Right ventricle myocardium superior (tissue), 1 donor: ENCODE results near the gene CARMIL3. TPM values are rescaled to one million over a fixed set of nuclear protein-coding genes. Genes with fewer than 3 reads are reported as not detected.
"Not testable (repeated sequence)": the region's sequence is repeated elsewhere in the genome, so short reads cannot be mapped to it uniquely, and the experiment has no call there.

Source experiments
- ATAC-seq: fragments of 200-7000 bp; cut with Tn5 transposase; one replicate; pipeline ENCODE4 v1.9.1; 2020; ENCODE audit warnings: mild to moderate bottlenecking; ENCODE audit not compliant: poor library complexity
- DNase-seq: peaks from one replicate; pipeline ENCODE4 v3.0.0-alpha.2; 2020
- intact Hi-C: fragments of 100-400 bp; cut with DNase I; formaldehyde crosslinking; loops from one replicate; pipeline ENCODE4 v1.11.2; 2022
- long read RNA-seq: library from polyadenylated mRNA; unstranded; transcript quantifications from one replicate; pipeline ENCODE4 v2.0.0, GENCODE V29; 2021
- total RNA-seq: library from RNA; stranded (reverse); fragmentation: NEBNext Ultra II Directional; extraction: Animal tissue kit (Norgen Biotek cat#: 25700); gene quantifications from one replicate; pipeline ENCODE4 v1.2.1, GENCODE V29; 2021
- donor health status: DM: no; HTN: yes; CAD: no; lungs with severe emphysema.

Gene CARMIL3
- total RNA-seq: 0.08 TPM
- long read RNA-seq, partial matches to known transcripts: 0 of 1 reads
- long read RNA-seq, other reads (novel, unspliced or antisense): 1 of 1 reads

DNA sequence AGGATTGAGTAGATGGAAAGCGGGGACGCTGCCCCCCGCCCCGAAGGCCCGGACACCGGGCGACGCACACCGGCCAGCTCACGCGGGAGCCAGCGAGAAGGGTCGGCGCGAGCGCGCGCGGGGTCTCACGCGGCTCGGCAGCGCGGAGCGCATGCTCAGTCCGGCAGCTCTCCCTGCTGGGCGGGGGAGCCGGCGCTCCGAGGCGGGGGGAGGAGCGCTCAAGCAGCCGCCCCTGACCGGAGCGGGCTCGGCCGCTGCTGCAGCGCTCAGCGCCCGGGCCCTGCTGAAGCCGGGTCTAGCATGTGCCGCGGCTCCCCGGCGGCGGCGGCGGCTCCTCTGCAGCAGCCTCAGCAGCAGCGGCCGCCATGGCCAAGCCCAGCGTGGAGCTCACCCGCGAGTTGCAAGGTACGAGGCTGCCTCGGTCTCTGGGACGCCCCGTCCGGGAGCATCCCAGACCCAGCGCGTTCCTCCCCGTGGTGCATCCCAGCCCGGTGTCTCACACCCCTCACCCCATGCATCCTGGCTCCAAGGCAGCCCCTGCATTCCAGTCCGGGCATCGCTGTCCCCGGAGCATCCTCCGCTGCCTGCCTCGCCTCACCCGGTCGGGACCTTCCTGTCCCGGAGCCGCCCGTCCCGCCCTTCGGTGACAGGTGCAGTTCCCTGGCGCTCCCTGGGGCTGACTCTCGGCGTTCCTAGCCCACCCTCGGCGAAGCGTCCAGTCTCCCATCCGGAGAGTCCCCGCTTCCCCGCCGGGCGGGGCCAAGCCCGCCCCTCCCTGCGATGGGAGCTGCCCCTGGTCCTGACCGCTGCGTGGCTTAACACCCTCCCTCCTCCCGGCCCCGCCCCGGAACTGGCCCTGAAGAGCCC lies at the start of gene CARMIL3:
Gene CARMIL3, plus strand, starts transcription at position 221 of the 867 bp plus-strand sequence. Its CDS starts 145 bp downstream, at position 366.
- DNase-seq (peak; percentile 80), ATAC-seq (peak; percentile 96)
- intact Hi-C loops: no loop called here

- DNase-seq, intact Hi-C loops: not testable (repeated sequence)
- peak; percentile 54 for ATAC-seq
Measured at GRCh38 chr14:24006471-24006816, 45.4 kb upstream of the CARMIL3 start.

DNA sequence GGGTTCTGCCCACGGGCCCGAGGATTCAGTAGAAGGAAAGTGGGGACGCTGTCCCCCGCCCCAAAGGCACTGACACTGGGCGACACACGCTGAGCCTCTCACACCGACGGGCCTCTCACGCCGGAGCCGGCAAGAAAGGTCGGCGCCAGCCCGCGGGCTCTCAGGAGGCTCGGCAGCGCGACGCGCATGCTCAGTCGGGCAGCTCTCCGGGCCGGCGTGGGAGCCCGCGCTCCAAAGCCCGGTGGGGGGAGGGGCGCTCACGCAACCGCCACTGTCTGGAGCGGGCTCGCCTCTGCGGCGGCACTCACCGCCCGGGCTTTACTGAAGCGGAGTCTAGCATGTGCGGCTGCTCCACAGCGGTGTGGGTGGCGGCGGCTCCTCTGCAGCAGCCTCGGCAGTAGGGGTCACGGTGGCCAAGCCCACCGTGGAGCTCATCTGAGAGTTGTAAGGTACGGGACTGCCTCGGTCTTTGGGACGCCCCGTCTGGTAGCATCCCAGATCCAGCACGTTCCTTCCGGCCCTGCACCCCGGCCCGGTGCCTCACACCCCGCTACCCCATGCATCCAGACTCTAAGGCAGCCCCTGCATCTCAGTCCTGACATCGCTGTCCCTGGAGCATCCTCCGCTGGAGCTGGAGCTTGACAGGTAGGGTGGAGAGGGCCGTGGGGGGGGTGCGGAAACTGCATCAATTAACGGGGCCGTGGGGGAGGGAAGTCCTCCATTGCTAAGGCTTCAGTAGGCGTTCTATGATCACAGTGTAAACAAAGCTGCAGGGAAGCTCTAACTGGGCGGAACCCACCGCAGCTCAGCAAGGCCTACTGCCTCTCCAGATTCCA lies 44.8 kb upstream of the CARMIL3 start:
- intact Hi-C loops: not testable (repeated sequence)
- DNase-seq (peak; percentile 80), ATAC-seq (peak; percentile 97)

DNA sequence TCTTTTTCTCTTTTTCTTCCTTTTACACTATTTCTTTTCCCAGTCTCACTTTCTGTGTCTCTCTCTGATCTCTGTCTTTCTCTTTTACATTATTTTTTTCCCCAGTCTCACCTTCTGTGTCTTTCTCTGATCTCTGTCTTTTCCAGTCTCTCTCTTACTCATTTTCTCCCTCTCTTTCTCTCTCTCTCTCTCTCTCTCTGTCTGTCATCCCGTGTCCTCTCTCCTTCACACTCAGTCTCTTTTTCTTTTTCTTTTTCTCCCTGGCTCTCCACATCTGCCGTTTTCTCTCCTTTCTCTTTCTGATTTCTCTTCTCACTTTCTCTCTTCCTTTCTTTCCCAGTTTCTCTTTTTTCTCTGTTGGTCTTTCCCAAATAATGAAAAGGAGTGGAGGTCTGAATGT lies 40.8 kb upstream of the CARMIL3 start:
- no peak for ATAC-seq

GRCh38 chr14:24012726-24013273 lies 39.0 kb upstream of the CARMIL3 start:
- intact Hi-C loops, ATAC-seq, DNase-seq: not testable (repeated sequence)

More for the DNA sequence above, 40.8 kb upstream of the CARMIL3 start:
- intact Hi-C loops: no loop called here
- no peak for DNase-seq

- ATAC-seq: peak; percentile 89
- DNase-seq: no peak
- intact Hi-C loops: loop anchor here (2.0 kb wide), 1 partner anchor 77 kb away; no protein-coding TSS in a partner anchor
Measured at GRCh38 chr14:24013654-24014514, 37.9 kb upstream of the CARMIL3 start.

- intact Hi-C loops: loop anchor here (2.0 kb wide), 1 partner anchor 75 kb away; no protein-coding TSS in a partner anchor
- ATAC-seq, DNase-seq: not testable (repeated sequence)
Measured at GRCh38 chr14:24015745-24016144, 36.1 kb upstream of the CARMIL3 start.

- intact Hi-C loops, DNase-seq, ATAC-seq: not testable (repeated sequence)
Measured at GRCh38 chr14:24018978-24019377, 32.8 kb upstream of the CARMIL3 start.

DNA sequence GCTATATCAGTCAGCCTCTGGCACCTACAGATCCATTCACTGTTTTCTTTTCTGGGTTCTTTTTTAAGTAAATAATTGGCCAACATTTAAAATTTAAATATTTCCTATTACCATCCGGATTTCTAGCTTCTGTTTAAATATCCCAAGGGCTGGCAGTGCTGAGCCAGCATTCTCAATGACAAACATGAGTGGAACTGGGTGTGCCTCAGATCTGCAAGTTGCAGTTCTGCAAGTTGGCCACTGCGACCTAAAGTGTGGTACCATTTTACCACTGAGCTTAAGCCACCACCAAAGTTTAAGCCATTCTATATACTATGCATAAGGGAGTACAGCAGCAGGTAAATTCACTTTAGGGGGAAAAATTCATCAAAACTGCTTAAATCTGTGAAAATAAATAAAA lies 31.9 kb upstream of the CARMIL3 start:
- intact Hi-C loops, DNase-seq: not testable (repeated sequence)
- peak; percentile 71 for ATAC-seq

DNA sequence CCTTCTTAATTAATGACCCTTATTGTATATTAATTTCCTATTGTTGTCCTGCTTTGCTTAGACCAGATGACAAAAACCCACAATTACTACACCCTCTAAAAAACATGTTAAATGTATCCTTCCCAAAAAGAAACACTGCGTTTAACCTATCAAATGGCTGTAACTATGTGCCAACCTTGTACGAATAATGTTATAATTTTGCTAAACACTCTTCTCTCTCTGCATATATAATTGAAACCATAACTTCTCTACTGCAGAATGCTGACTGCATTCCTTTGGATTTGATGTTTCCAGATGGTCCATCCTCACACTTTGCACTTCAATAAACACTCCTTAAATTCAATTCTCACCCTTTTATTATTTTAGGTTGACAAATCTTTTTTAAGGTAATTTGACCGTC lies 31.3 kb upstream of the CARMIL3 start:
- DNase-seq, intact Hi-C loops, ATAC-seq: not testable (repeated sequence)

GRCh38 chr14:24024939-24025418 lies 26.8 kb upstream of the CARMIL3 start:
- intact Hi-C loops, ATAC-seq, DNase-seq: not testable (repeated sequence)

DNA sequence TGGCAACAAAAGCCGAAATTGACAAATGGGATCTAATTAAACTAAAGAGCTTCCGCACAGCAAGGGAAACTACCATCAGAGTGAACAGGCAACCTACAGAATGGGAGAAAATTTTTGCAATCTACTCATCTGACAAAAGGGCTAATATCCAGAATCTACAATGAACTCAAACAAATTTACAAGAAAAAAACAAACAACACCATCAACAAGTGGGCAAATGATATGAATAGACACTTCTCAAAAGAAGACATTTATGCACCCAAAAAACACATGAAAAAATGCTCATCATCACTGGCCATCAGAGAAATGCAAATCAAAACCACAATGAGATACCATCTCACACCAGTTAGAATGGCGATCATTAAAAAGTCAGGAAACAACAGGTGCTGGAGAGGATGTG lies 22.1 kb upstream of the CARMIL3 start:
- ATAC-seq, DNase-seq, intact Hi-C loops: not testable (repeated sequence)

DNA sequence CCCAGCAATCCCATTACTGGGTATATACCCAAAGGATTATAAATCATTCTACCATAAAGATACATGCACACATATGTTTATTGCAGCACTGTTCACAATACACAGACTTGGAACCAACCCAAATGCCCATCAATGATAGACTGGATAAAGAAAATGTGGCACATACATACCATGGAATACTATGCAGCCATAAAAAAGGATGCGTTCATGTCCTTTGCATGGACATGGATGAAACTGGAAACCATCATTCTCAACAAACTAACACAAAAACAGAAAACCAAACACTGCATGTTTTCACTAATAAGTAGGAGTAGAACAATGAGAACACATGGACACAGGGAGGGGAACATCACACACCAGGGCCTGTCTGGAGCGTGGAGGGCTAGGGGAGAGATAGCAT lies 20.5 kb upstream of the CARMIL3 start:
- DNase-seq, ATAC-seq, intact Hi-C loops: not testable (repeated sequence)

DNA sequence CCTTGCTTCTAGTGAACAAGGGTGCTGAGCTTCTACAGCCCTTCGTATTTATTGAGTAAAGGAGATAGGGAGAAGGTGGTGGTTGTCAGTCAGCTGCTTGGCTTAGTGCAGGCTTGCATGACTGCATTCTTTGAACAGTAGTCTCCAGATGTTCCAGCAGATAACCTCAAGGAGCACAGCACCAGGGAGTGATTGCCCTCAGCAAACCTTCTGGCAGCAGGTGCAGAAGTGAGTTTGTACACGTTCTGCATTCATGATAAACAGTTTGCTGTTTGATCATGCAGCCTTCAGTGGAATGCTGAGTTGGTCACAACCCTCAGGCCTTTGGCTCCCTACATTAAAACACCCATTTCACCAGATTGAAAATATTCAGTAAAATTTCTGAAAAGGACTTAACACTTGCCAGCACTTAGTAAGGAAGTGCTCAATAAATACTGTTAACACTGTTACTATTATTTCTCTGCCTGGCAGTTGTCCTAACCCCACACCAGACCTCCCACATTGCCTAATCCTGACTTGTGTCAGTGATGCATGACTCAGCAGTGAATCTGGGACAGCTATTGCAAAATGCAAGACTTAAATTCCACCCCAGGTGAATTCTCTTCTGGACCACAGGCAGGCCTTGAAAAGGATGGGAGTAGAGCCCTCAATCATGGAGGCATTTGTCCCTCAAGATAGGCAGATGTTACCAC lies 18.9 kb upstream of the CARMIL3 start:
- ATAC-seq: peak; percentile 2
- DNase-seq: no peak
- intact Hi-C loops: no loop called here

GRCh38 chr14:24035769-24036168 lies 16.0 kb upstream of the CARMIL3 start:
- ATAC-seq: peak; percentile 21
- intact Hi-C loops, DNase-seq: not testable (repeated sequence)

GRCh38 chr14:24036169-24036962 lies 15.4 kb upstream of the CARMIL3 start:
- intact Hi-C loops: no loop called here

More at GRCh38 chr14:24036169-24036962, 15.4 kb upstream of the CARMIL3 start:
- DNase-seq (peak; percentile 92), ATAC-seq (peak; percentile 97)
